CD4-positive, alpha-beta T cell treated with Interleukin-17A for 4 hours (primary cell): ENCODE results near the gene PPIF.

Experiments used
- DNase-seq: peaks from one replicate; pipeline ENCODE4 v3.0.0-alpha.2; 2020; ENCODE audit warnings: mixed read lengths

The PPIF gene

DNA sequence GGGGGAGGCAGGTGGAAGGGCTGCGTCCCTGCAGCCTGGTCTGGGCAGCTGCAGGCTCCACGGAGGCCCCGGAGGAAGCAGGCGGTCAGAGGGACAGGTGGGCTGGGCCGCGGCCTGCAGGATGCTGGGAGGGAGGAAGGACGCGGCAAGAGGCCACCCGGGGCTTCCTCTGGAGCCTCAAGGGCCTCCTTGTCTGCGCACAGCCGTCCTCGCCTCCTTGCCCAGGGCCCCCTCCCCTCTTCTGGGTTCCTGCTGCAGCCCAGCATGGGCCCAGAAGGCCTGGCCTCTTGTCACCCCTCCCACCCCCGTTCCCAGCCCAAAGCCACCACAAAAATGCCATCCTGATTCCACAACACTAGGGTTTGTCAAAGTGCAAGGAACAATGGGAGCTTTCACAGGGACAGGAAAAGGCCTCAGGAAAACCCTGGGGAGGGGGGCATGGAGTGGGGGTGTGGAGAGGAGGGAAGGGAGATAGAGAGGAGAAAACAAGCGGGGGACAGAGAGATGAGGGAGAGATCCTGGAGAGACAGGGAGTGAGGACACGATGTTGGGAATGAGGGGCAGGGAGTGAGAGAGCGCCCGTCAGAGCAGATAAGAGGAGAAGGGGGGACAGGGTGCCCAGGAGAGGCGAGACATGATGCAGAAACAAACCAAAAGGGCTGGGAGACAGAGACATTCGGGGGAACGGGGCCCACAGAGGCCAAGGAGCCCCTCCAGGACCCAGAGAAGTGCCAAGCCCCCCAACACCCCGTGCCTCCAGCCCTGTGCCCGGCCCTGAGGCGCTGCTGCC lies 56.4 kb downstream of the PPIF start:
- no peak for DNase-seq

DNA sequence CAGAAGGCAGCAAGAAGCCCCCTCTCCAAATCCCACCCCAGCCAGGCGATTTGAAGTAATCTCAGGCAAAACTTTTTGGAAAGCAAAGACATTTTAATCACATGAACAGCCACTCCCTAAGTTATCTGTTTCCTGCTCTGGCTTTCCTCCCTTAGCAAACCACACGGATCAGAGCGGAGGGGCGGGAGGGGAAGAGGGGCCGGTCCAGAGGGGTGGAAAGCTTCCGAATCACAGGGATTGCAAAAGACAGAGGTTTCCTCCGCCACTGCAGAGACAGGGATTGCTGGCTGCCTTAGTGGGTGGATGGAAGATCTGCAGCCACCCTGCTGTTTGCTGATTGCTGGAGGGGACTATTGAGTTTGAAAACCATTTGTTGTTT lies 57.0 kb downstream of the PPIF start:
- no peak for DNase-seq

DNA sequence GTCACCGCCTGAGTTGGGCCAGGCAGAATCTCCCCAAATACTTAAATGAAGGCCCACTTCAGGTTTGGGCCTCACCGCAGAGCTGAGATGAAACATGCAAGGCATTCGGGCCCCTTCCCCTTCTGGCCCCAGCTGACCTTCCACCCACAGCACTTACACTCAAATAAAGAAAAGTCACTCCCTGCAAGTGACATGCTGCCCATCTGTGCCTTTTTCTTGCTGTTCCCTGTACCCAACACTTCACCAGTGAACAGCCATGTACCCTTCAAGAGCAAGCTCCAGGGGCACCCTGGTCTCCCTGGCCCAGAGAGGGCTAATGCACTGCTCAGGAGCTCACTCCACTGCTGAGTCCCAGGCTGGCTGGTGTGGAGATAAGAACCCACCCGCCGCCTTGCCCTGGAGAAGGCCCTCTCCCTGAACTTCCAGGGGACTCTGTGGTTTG lies 57.4 kb downstream of the PPIF start:
- no peak for DNase-seq
